GM12892 (cell line): Measurements from ENCODE around the gene CELF3.

ENCODE experiments used
- DNase-seq: peaks from one replicate; pipeline ENCODE4 v3.0.0; 2011; ENCODE audit not compliant: insufficient read length
- FAIRE-seq: peaks from 2 replicates; lab custom pipeline; 2011; peaks lifted over from hg19 to GRCh38; lab: Jason Lieb, UNC
- POLR2A ChIP-seq: IDR thresholded peaks from 2 replicates; pipeline ENCODE4 v1.6.1; 2011; ENCODE audit warnings: low read depth, low read length, control low read depth
- POLR2AphosphoS5 ChIP-seq: IDR thresholded peaks from 2 replicates; pipeline ENCODE4 v1.6.1; 2011; ENCODE audit warnings: low read depth, low read length, control low read depth
- TAF1 ChIP-seq: IDR thresholded peaks from 2 replicates; pipeline ENCODE4 v1.6.1; 2011; ENCODE audit warnings: low read depth, mild to moderate bottlenecking, control low read depth, low read length, borderline replicate concordance

CELF3 gene

DNA sequence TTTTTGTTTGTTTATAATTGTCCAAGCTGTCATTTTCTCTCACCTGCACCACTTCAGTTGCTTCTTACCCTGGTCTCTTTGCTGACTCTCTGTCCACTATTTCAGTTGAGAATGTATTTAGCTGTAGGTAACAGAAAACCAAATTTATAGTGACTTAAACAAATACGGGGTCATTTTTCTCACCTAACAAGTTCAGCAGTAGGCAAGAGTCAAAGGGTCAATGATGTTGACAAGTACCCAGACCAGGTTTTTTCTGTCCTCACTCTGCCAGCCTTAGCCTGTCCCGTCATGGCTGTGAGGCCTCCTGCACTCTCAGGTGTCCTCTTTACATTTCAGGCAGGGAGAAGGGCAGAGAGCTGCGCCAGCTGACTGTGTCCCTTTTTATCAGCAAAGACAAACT, 16.5 kb upstream of the CELF3 start:
- FAIRE-seq, result no peak
- DNase-seq, result no peak
- TF ChIP-seq POLR2AphosphoS5 (no peak), POLR2A (no peak), TAF1 (no peak)

DNA sequence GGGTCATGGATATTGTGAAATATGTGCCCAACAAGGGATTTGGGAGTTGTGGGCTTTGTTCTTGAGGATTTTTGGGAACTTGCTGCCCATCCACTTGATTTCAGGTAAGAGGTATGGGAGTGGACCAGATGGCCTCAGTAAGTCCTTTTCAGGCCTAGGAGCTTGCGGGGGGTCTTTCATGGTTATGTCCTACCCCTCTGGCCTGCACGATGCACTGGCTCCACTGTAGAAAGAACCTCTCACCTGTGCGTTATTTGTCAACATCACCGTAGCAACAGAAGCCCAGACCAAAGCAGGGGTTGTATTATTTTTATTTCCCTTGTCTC, 13.3 kb upstream of the CELF3 start:
- no peak for DNase-seq
- FAIRE-seq, result no peak
- TF ChIP-seq POLR2AphosphoS5 (no peak), POLR2A (no peak), TAF1 (no peak)

DNA sequence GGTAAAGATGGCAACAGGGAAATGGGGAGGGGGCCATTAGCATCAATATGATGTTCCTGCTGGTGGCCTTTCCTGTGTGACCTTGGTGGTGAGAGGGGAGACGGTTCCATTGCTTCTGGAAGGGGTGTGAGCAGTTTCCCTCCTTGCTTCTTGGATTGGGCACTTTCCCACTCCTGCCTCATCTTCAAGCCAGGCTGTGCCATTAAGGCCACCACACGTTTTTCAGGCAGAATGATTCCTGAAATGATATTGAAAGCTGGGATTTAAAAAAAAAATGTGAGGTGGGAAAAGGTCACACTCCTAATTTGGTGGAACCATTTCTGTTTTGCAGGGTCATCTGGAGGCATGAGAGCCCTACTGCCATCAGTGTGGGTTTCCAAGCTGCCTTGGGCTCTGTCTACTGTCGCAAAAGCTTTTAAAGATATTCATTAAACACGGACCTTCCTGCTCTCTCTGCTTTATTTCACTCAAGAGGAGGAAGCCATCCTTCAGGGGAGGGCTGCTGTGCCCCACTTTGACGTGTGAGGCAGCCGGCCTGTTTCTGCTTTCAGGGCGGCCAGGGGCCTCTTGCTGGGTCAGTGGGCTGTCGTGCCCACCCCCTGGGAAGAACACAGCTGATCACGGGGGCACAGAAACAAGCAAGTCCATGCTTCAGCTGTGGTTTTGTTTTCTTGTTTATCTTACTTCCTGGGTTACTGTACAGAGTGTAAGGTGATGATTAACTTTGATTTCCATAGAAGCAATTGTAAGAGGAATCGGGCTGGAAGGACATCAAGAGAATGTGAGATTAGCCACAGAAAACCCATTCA, 12.8 kb upstream of the CELF3 start:
- TF ChIP-seq TAF1, result no peak
- TF ChIP-seq POLR2AphosphoS5, result no peak
- TF ChIP-seq POLR2A, result no peak
- FAIRE-seq (no peak), DNase-seq (no peak)

DNA sequence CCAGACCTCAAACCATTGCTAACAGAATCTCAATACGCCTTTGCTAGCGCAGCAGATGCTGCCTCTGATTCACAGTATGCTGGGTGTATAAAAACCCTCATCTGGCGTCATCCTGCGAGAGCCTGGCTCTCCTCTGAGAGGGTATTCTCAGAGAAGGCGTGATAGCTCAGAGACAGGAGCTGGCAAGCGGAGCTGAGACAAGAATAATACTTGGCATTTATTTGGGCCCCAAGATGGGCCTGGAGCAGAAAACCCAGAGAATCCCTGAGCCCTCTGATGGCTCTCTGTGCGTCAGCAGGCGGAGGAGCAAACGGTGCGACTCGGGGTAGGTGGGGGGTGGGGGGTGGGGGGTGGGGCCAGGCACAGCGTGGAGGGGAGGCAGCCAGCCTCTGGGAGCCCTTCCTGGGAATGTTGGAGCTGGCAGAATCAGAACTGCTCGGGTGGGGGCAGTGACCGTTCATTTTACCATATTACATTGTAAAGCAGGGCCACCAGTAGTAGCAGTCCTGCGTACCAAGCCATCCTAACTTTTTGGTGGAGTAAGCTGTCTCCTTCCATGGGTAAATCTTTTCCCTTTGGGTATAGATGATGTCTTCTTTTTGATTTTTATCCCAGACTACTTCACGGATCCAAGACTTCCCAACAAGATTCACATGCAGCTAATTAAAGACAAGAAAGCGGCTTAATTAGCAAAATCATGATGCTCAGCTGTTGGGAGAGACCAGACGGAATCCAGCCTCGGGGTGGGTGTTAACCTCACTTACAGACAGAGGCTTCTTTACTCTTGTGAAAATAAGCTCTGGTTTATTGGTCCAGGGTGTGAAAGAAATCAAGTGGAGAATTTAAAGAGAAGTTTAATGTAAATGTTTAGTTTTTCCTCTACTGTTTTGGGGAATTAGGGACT, 11.8 kb upstream of the CELF3 start:
- no peak for DNase-seq

DNA sequence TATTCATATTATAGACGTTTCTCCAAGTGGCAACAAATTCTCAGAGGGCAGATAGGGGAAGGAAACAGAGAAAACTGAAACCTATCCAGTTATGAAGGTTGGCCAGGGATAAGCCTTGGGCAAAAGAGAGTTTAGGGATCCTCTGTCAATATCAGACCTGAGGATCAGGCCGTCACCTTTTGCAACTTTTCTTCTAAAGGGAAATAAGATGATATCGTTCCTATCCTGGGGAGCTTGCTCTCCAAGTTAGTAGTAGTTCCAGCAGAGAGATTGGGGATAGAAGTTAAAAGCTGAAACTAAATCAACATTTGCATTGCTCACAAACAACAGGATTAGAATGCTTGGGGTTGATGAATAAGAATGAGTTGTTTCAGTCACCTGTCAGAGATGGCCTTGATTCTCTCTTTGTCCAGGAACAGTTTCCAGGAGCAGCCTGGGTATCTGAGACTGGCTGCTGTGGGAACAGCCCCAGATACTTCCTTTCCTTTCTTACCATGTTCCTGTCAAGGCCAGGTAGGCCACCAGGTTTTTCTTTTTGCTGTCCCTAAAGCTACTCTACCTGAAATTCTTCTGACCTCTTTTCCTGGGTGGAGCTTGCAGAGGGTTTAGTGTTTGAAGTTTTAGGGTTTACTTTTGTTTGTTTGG, 7.2 kb upstream of the CELF3 start:
- FAIRE-seq, result no peak
- DNase-seq, result no peak
- no peak for TF ChIP-seq TAF1
- no peak for TF ChIP-seq POLR2A
- no peak for TF ChIP-seq POLR2AphosphoS5

More for the DNA sequence above, 11.8 kb upstream of the CELF3 start:
- FAIRE-seq, result no peak
- no peak for TF ChIP-seq TAF1
- TF ChIP-seq POLR2AphosphoS5, result no peak
- TF ChIP-seq POLR2A, result no peak

DNA sequence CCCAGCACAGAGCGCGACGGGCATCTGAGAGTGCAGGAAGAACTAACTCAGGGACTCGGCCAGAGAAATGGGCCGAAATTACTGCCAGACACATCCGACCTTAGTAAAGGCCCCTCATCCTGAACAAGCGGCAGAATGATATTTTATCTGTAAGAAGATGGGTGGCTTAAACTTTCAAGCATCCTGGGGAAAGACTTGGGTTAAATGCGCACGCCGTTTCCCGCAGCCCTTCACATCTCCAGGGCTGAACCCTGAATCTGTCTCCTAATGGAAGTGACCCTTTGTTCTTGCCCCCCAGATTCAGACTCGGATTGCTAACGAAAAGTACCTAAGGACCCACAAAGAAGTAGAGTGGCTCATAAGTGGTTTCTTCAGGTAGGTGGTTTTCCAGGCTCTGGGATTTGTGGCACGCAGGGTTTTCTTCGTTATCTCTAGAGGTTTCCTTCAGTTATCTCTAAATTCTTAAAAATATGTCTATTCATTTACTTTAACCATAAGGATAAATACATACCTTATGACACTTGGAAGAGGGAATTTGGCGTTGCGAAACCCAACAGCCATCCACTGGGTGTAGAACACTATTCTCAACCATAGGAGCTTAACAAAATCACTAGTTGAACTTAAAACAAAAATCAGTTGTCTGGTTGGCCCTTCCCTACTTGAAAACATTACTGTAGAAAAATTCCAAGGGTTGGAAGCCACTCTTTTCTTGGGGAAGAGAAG, 5.3 kb upstream of the CELF3 start:
- no peak for DNase-seq
- no peak for TF ChIP-seq TAF1
- no peak for TF ChIP-seq POLR2A
- no peak for TF ChIP-seq POLR2AphosphoS5
- FAIRE-seq, result no peak

DNA sequence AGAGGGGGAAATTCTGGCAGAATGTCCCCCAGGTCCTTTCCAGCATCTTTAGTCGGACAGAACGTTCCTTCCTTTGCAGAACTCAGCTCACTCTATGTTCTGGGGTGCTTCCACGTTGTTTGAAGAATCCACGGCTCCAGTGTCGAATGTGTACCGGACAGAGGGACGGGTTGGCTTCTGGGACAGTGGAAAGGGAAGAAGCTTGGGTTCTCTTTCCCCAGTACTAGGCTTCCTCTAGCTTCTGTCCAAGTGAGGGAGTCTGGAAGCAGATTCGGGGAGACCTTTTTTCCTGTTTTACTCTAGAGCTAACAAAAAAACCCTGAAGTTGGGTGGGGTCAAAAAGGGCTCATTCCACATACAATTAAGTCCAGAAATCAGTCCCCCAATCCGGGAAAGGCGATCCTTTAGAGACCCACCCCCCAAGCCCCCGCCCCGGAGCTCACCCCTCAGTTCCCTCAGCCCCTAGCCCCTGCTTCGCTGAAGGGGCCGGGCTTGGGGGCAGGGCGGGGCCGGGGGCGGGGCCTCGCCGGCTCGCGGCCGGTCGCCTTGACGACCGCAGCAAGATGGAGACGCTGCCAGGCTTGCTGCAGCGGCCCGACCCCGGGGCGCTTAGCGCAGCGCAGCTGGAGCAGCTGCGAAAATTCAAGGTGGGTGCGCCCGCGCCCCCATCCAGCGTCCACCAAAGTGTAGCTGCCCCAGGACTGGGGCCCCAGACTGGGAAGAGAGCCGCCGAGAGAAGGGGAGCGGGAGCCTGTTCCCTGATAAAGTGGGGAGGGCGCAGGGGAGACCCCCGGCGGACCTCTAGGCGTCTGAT, 4.6 kb upstream of the CELF3 start, which contains the start of gene RIIAD1:
Gene RIIAD1, plus strand, starts transcription at position 549 of the 814 bp plus-strand sequence. Its CDS starts 15 bp downstream, at position 564.
- FAIRE-seq, result no peak
- peak; percentile 89 for DNase-seq
- TF ChIP-seq TAF1 (no peak), POLR2AphosphoS5 (no peak), POLR2A (no peak)

DNA sequence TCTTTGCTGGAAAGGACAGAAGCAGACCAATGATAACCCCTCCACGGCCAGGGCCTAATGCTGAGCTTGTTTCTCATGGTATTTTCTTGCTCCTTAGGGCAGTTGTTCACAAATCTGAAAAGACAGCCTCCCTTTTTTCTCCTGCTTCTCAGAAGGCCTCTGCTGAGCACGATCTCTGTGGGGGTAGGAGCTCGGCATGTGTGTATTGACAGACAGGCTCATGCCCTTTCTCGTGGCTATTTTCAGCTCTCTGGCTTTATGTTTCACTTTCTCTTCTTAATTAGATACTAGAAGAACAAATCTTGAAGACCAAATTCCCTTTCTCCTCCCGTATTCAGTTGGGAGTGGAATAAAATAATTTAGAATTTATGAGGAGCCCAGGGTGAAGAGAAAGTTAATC, 4.0 kb upstream of the CELF3 start:
- no peak for DNase-seq
- no peak for TF ChIP-seq POLR2A
- no peak for TF ChIP-seq POLR2AphosphoS5
- TF ChIP-seq TAF1, result no peak
- peak; percentile 46 for FAIRE-seq

DNA sequence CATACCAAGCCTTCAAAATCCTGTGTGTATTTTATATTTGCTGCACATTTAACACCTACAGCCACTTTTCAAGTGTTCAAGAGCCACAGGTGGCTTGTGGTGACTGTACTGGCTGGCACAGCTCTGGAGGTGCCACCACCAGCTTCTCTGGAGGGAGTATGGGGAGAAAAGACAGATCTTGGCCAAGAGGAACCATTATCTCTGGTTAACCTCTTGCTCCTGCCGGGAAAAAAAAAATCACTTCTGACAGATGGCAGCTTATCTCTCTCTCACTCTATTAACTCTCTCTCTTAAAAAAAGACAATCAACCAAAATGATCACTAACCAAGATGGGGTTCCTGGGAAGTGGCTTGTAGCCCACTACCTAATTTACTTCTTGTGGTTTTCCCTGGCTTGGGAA, 3.5 kb upstream of the CELF3 start:
- TF ChIP-seq TAF1 (no peak), POLR2AphosphoS5 (no peak), POLR2A (no peak)
- FAIRE-seq (no peak), DNase-seq (no peak)

DNA sequence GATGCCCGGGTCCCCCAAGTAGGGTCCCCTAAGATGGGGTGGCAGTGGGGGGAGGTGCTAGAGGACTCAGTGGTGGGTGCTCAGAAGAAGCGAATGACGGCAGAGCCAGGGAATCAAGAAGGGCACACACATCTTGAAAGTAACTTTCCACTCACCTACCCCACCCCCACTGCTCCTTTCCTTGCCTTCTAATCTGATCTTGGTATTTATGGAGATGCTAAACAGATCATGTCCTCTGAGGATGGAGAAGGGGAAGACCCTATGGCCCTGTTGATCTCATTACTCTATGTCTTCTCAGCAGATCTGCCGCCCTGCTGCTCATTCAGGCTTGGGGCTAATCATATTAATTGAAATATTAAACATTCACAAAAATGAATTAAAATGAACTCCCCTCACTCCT, 2.1 kb upstream of the CELF3 start:
- FAIRE-seq, result no peak

More for the DNA sequence above, 2.1 kb upstream of the CELF3 start:
- no peak for TF ChIP-seq POLR2A
- no peak for TF ChIP-seq POLR2AphosphoS5
- TF ChIP-seq TAF1, result no peak
- no peak for DNase-seq
